ENCODE measurements around the gene FGD1.

DNA sequence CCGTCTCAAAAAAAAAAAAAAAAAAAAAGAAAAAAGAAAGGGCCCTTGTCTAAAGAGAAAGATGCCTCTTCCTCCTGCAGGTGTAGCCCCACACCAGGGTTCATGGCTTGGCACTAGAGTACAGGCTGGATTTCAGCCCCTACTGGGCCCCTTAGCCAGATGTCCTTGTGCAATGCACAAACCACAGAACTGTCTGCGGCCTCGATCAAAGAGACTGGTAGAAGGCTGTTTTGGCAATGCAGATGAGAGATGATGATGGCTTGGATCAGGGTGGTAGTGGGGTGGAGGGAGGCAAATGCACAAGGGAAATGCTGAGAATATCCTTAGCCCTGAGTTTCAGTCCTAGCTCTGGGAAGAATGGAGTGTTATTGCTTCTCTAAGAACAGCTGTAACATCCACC is 82.3 kb downstream of the FGD1 start:
- TF ChIP-seq, protein P1, sequence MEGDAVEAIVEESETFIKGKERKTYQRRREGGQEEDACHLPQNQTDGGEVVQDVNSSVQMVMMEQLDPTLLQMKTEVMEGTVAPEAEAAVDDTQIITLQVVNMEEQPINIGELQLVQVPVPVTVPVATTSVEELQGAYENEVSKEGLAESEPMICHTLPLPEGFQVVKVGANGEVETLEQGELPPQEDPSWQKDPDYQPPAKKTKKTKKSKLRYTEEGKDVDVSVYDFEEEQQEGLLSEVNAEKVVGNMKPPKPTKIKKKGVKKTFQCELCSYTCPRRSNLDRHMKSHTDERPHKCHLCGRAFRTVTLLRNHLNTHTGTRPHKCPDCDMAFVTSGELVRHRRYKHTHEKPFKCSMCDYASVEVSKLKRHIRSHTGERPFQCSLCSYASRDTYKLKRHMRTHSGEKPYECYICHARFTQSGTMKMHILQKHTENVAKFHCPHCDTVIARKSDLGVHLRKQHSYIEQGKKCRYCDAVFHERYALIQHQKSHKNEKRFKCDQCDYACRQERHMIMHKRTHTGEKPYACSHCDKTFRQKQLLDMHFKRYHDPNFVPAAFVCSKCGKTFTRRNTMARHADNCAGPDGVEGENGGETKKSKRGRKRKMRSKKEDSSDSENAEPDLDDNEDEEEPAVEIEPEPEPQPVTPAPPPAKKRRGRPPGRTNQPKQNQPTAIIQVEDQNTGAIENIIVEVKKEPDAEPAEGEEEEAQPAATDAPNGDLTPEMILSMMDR (IDR thresholded peaks at IDR 0.05) = no peak
- TF ChIP-seq ZNF219 (CRISPR knock-in tag; IDR thresholded peaks at IDR 0.05; ENCODE audit: borderline replicate concordance) (no peak), ATF1 (CRISPR knock-in tag; IDR thresholded peaks at IDR 0.05) (no peak), NFYB (CRISPR knock-in tag; conservative IDR thresholded peaks at IDR 0.05; ENCODE audit: low read depth) (no peak), SP1 (CRISPR knock-in tag; conservative IDR thresholded peaks at IDR 0.05) (no peak)
- TF ChIP-seq, protein P2, sequence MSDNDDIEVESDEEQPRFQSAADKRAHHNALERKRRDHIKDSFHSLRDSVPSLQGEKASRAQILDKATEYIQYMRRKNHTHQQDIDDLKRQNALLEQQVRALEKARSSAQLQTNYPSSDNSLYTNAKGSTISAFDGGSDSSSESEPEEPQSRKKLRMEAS (CRISPR knock-in tag; IDR thresholded peaks at IDR 0.05) = no peak

All from WTC11 (cell line).